GM23338 (cell line): ENCODE results near the gene AFAP1. TPM values are rescaled to one million over a fixed set of nuclear protein-coding genes. Genes with fewer than 3 reads are reported as not detected.

ENCODE experiments used
- ATAC-seq: fragments of 200-7000 bp; cut with Tn5 transposase; 3 replicates; pipeline ENCODE4 v1.9.1; 2020
- DNase-seq: peaks from one replicate; pipeline ENCODE4 v3.0.0-alpha.2; 2015; ENCODE audit warnings: low spot score
- H2AFZ ChIP-seq: fragments of 200-600 bp; sonication (generic); 2 replicates; pipeline ENCODE4 v1.8.0; 2016; ENCODE audit warnings: antibody characterized with exemption, mild to moderate bottlenecking, moderate library complexity
- H3F3A ChIP-seq: fragments of 200-600 bp; sonication (generic); replicated peaks from 2 replicates; pipeline ENCODE4 v1.8.0; 2017; ENCODE audit warnings: antibody characterized with exemption, mixed run types, low read depth
- H3K27ac ChIP-seq: fragments of 200-600 bp; sonication (generic); 2 replicates; pipeline ENCODE4 v1.6.1; 2016; ENCODE audit warnings: low read depth
- H3K27me3 ChIP-seq: fragments of 200-600 bp; sonication (generic); 2 replicates; pipeline ENCODE4 v1.8.0; 2016; ENCODE audit warnings: mild to moderate bottlenecking, mixed run types, moderate library complexity; ENCODE audit not compliant: insufficient read depth
- H3K36me3 ChIP-seq: fragments of 200-600 bp; sonication (generic); 2 replicates; pipeline ENCODE4 v1.8.0; 2016; ENCODE audit warnings: mild to moderate bottlenecking; ENCODE audit not compliant: insufficient read depth
- H3K4me1 ChIP-seq: fragments of 200-600 bp; sonication (generic); 2 replicates; pipeline ENCODE4 v1.8.0; 2016; ENCODE audit warnings: mild to moderate bottlenecking, moderate library complexity; ENCODE audit not compliant: insufficient read depth
- H3K4me2 ChIP-seq: fragments of 200-600 bp; sonication (generic); 2 replicates; pipeline ENCODE4 v1.7.1; 2017; ENCODE audit warnings: mixed run types
- H3K4me3 ChIP-seq: fragments of 200-600 bp; sonication (generic); 2 replicates; pipeline ENCODE4 v1.6.1; 2016; ENCODE audit warnings: mixed run types
- H3K79me2 ChIP-seq: fragments of 200-600 bp; sonication (generic); replicated peaks from 2 replicates; pipeline ENCODE4 v1.8.0; 2017; ENCODE audit warnings: mild to moderate bottlenecking; ENCODE audit not compliant: insufficient read depth
- H3K9me2 ChIP-seq: fragments of 200-600 bp; sonication (generic); 2 replicates; pipeline ENCODE4 v1.8.0; 2017; ENCODE audit not compliant: insufficient read depth
- H4K20me1 ChIP-seq: fragments of 200-600 bp; sonication (generic); replicated peaks from 2 replicates; pipeline ENCODE4 v1.8.0; 2017; ENCODE audit warnings: mild to moderate bottlenecking; ENCODE audit not compliant: insufficient read depth
- H3K27ac Mint-ChIP-seq: 2 replicates; pipeline ENCODE4 v1.8.0; 2020; ENCODE audit warnings: inconsistent platforms, mild to moderate bottlenecking, moderate library complexity, mixed read lengths
- H3K27me3 Mint-ChIP-seq: 3 replicates; pipeline ENCODE4 v1.8.0; 2022; ENCODE audit warnings: low read depth, mild to moderate bottlenecking, moderate library complexity, mixed read lengths, inconsistent platforms; ENCODE audit not compliant: insufficient read depth, poor library complexity
- H3K36me3 Mint-ChIP-seq: 3 replicates; pipeline ENCODE4 v1.8.0; 2021; ENCODE audit warnings: low read depth, mild to moderate bottlenecking, inconsistent platforms, moderate library complexity, mixed read lengths
- H3K4me1 Mint-ChIP-seq: 3 replicates; pipeline ENCODE4 v1.8.0; 2020; ENCODE audit warnings: mild to moderate bottlenecking, inconsistent platforms, mixed read lengths
- H3K4me3 Mint-ChIP-seq: 3 replicates; pipeline ENCODE4 v1.8.0; 2021; ENCODE audit warnings: moderate library complexity, mild to moderate bottlenecking, inconsistent platforms, mixed read lengths
- H3K9me3 Mint-ChIP-seq: 3 replicates; pipeline ENCODE4 v1.8.0; 2020; ENCODE audit warnings: moderate library complexity, mild to moderate bottlenecking, inconsistent platforms, mixed read lengths
- CREB1 ChIP-seq: fragments of 250-450 bp; sonication (Bioruptor Pico); IDR thresholded peaks from 2 replicates; pipeline ENCODE4 v1.5.0; 2020; ENCODE audit warnings: low read depth, mild to moderate bottlenecking, moderate library complexity
- ETS1 ChIP-seq: IDR thresholded peaks from 2 replicates; pipeline ENCODE4 v1.6.1; 2016; ENCODE audit warnings: antibody characterized with exemption
- EZH2 ChIP-seq: fragments of 200-600 bp; sonication (generic); IDR thresholded peaks from one replicate; pipeline ENCODE4 v1.8.0; 2017; ENCODE audit warnings: antibody characterized with exemption, mild to moderate bottlenecking, low read depth; ENCODE audit not compliant: unreplicated experiment
- EZH2phosphoT487 ChIP-seq: fragments of 200-600 bp; sonication (generic); IDR thresholded peaks from one replicate; pipeline ENCODE4 v1.8.1; 2018; ENCODE audit warnings: antibody characterized with exemption; ENCODE audit not compliant: unreplicated experiment
- JUNB ChIP-seq: IDR thresholded peaks from one replicate; pipeline ENCODE4 v1.6.1; 2016; ENCODE audit warnings: antibody characterized with exemption; ENCODE audit not compliant: unreplicated experiment
- NANOG ChIP-seq: IDR thresholded peaks from 2 replicates; pipeline ENCODE4 v1.6.1; 2016; ENCODE audit warnings: antibody characterized with exemption, borderline replicate concordance
- POLR2AphosphoS5 ChIP-seq: IDR thresholded peaks from 2 replicates; pipeline ENCODE4 v1.6.1; 2016; ENCODE audit warnings: antibody characterized with exemption, low read depth
- REST ChIP-seq: IDR thresholded peaks from one replicate; pipeline ENCODE4 v1.6.1; 2018; ENCODE audit warnings: antibody characterized with exemption; ENCODE audit not compliant: unreplicated experiment
- STAT1 ChIP-seq: IDR thresholded peaks from one replicate; pipeline ENCODE4 v1.6.1; 2016; ENCODE audit warnings: antibody characterized with exemption; ENCODE audit not compliant: unreplicated experiment
- ZNF114 ChIP-seq: fragments of 250-450 bp; sonication (Bioruptor Pico); IDR thresholded peaks from 2 replicates; pipeline ENCODE4 v1.5.0; 2020; ENCODE audit warnings: mild to moderate bottlenecking, moderate library complexity
- ZNF331 ChIP-seq: fragments of 250-450 bp; sonication (Bioruptor Pico); IDR thresholded peaks from 2 replicates; pipeline ENCODE4 v1.5.0; 2020; ENCODE audit warnings: low read depth, mild to moderate bottlenecking, moderate library complexity
- ZNF462 ChIP-seq: fragments of 250-450 bp; sonication (Bioruptor Pico); IDR thresholded peaks from 2 replicates; pipeline ENCODE4 v1.5.0; 2020; ENCODE audit warnings: mild to moderate bottlenecking, moderate library complexity
- polyA plus RNA-seq: library from polyadenylated mRNA; unstranded; fragments of >200 nt; fragmentation: Nextera tagmentation; extraction: Ambion mirVana; gene quantifications from 2 replicates; pipeline ENCODE4 v1.2.1, GENCODE V29; 2016
- total RNA-seq: library from RNA; depleted of rRNA; stranded (reverse); fragments of >200 nt; shearing (Covaris generic); gene quantifications from 2 replicates; pipeline ENCODE4 v1.2.3, GENCODE V29; 2014
- TF ChIP-seq, protein P1 (sequence below), 2 experiments: fragments of 200-600 bp in 1 of 2; sonication (generic) in 1 of 2; conservative IDR thresholded peaks; 2 replicates each; pipeline versions ENCODE4 v1.5.1 to v1.6.1; 2016 to 2017; ENCODE audit warnings: antibody characterized with exemption in 2 of 2, low read depth in 2 of 2, mild to moderate bottlenecking in 2 of 2, moderate library complexity in 1 of 2

AFAP1 gene
- total and polyA plus RNA-seq, 2 experiments from 2014 or later = 6.5 to 21.5 TPM

DNA sequence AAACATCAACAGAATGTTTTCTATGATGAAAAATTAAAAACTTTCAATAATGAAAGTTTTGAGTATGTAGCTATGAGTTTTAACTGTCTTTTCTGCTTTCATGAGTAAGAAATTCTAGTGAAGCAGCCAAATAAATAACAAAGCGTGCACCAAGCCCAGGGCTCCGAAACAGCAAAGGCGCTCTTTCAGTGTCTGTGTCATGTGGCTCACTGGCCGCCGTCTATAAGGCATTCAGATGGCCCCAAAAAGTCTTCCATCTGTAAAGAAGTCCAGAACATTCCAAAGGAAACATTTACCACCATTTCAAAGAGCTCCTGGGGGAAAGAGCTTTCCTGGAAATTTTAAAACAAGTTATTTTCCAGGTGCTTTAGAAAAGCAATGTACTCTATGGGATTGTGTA lies 139.9 kb downstream of the AFAP1 start:
- Mint-ChIP-seq H3K27me3 (no peaks in the 10 kb centered on the region), H3K36me3 (peaks cover 34% of the 10 kb centered on the region), H3K4me1 (peaks cover 18% of the 10 kb centered on the region), H3K9me3 (peaks cover 6% of the 10 kb centered on the region), H3K27ac (no peak overlapping the region), H3K4me3 (no peak overlapping the region)
- H3K4me2 ChIP-seq = no peak overlapping the region
- H3K9me2 ChIP-seq = no peaks in the 10 kb centered on the region
- no peak overlapping the region for H3K27ac ChIP-seq
- no peaks in the 10 kb centered on the region for H3F3A ChIP-seq
- no peaks in the 10 kb centered on the region for H3K27me3 ChIP-seq
- H3K4me3 ChIP-seq = no peak overlapping the region
- DNase-seq (no peak), ATAC-seq (no peak)
- peaks cover 7% of the 10 kb centered on the region; the same call in 1 of the 2 replicates for H4K20me1 ChIP-seq
- H3K4me1 ChIP-seq = peaks cover 4% of the 10 kb centered on the region; the same call in 1 of the 2 replicates
- no peak overlapping the region for H2AFZ ChIP-seq
- no peak for TF ChIP-seq EZH2phosphoT487
- no peak for TF ChIP-seq STAT1
- TF ChIP-seq REST = no peak
- no peak for TF ChIP-seq ZNF114 (CRISPR knock-in tag)
- no peak for TF ChIP-seq ZNF331 (CRISPR knock-in tag)
- TF ChIP-seq, protein P1, sequence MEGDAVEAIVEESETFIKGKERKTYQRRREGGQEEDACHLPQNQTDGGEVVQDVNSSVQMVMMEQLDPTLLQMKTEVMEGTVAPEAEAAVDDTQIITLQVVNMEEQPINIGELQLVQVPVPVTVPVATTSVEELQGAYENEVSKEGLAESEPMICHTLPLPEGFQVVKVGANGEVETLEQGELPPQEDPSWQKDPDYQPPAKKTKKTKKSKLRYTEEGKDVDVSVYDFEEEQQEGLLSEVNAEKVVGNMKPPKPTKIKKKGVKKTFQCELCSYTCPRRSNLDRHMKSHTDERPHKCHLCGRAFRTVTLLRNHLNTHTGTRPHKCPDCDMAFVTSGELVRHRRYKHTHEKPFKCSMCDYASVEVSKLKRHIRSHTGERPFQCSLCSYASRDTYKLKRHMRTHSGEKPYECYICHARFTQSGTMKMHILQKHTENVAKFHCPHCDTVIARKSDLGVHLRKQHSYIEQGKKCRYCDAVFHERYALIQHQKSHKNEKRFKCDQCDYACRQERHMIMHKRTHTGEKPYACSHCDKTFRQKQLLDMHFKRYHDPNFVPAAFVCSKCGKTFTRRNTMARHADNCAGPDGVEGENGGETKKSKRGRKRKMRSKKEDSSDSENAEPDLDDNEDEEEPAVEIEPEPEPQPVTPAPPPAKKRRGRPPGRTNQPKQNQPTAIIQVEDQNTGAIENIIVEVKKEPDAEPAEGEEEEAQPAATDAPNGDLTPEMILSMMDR (conservative IDR thresholded peaks at IDR 0.05; ENCODE audit: low read depth in 2 of 2) = no peak
- no peak for TF ChIP-seq POLR2AphosphoS5
- TF ChIP-seq ZNF462 (CRISPR knock-in tag) = no peak
- TF ChIP-seq ETS1 = no peak
- no peak for TF ChIP-seq EZH2
- no peak for TF ChIP-seq NANOG
- no peak for TF ChIP-seq CREB1 (CRISPR knock-in tag)
- TF ChIP-seq JUNB = no peak
- no peaks in the 10 kb centered on the region for H3K79me2 ChIP-seq
- 0 out of 2 replicates have a peak, but pooled peaks cover 3% of the 10 kb centered on the region for H3K36me3 ChIP-seq
